KBM-7 (cell line): ENCODE measurements around the gene UBE2E1.

Experiments
- DNase-seq: peaks from one replicate; pipeline ENCODE4 v3.0.0-alpha.2; 2015
- in situ Hi-C: fragments of 300-500 bp; cut with MboI; formaldehyde crosslinking; loops from 2 replicates; pipeline ENCODE4 v1.14.3; 2020; ENCODE audit warnings: low sequenced_read_pairs, low pct_unique_long_range_greater_than_20kb, mixed read lengths

Gene UBE2E1

GRCh38 chr3:23816721-23817120 is 11.0 kb downstream of the UBE2E1 start:
- in situ Hi-C loops: no loop called here
- no peak for DNase-seq

- in situ Hi-C loops: no loop called here
- DNase-seq: no peak
Measured at GRCh38 chr3:23817508-23818223, 11.9 kb downstream of the UBE2E1 start.

GRCh38 chr3:23819599-23820360 is 14.0 kb downstream of the UBE2E1 start:
- no peak for DNase-seq
- in situ Hi-C loops: no loop called here

- DNase-seq: no peak
- in situ Hi-C loops: no loop called here
Measured at GRCh38 chr3:23820888-23821287, 15.1 kb downstream of the UBE2E1 start.

- in situ Hi-C loops: no loop called here
Measured at GRCh38 chr3:23821858-23822257, 16.1 kb downstream of the UBE2E1 start.

GRCh38 chr3:23822559-23822958 is 16.8 kb downstream of the UBE2E1 start:
- DNase-seq: no peak
- in situ Hi-C loops: no loop called here

More at GRCh38 chr3:23821858-23822257, 16.1 kb downstream of the UBE2E1 start:
- no peak for DNase-seq

- no peak for DNase-seq
- in situ Hi-C loops: no loop called here
Measured at GRCh38 chr3:23823620-23824019, 17.9 kb downstream of the UBE2E1 start.

- no peak for DNase-seq
- in situ Hi-C loops: no loop called here
Measured at GRCh38 chr3:23824699-23825444, 19.1 kb downstream of the UBE2E1 start.

- no peak for DNase-seq
- in situ Hi-C loops: no loop called here
Measured at GRCh38 chr3:23825802-23826201, 20.0 kb downstream of the UBE2E1 start.

GRCh38 chr3:23826382-23827064 is 20.8 kb downstream of the UBE2E1 start:
- peak; percentile 56 for DNase-seq
- in situ Hi-C loops: no loop called here

GRCh38 chr3:23829242-23829934 is 23.6 kb downstream of the UBE2E1 start:
- in situ Hi-C loops: no loop called here
- DNase-seq: peak; percentile 78

- no peak for DNase-seq
- in situ Hi-C loops: no loop called here
Measured at GRCh38 chr3:23830869-23831484, 25.2 kb downstream of the UBE2E1 start.

GRCh38 chr3:23831517-23832394 is 26.0 kb downstream of the UBE2E1 start:
- in situ Hi-C loops: no loop called here
- DNase-seq: no peak

GRCh38 chr3:23832523-23832922 is 26.8 kb downstream of the UBE2E1 start:
- in situ Hi-C loops: no loop called here
- no peak for DNase-seq

GRCh38 chr3:23834082-23834870 is 28.5 kb downstream of the UBE2E1 start:
- in situ Hi-C loops: no loop called here
- no peak for DNase-seq

GRCh38 chr3:23835087-23835486 is 29.3 kb downstream of the UBE2E1 start:
- in situ Hi-C loops: no loop called here
- DNase-seq: no peak

- DNase-seq: no peak
- in situ Hi-C loops: no loop called here
Measured at GRCh38 chr3:23835802-23836201, 30.0 kb downstream of the UBE2E1 start.
